Ishikawa (cell line): ENCODE results near the gene PIGP.

Experiments used
- CEBPB ChIP-seq: IDR thresholded peaks from 2 replicates; pipeline ENCODE4 v1.6.1; 2012
- CREB1 ChIP-seq: IDR thresholded peaks from 2 replicates; pipeline ENCODE4 v1.6.1; 2012; ENCODE audit warnings: low read depth
- EGR1 ChIP-seq: IDR thresholded peaks from 2 replicates; pipeline ENCODE4 v1.6.1; 2012
- EP300 ChIP-seq: IDR thresholded peaks from 2 replicates; pipeline ENCODE4 v1.6.1; 2012; ENCODE audit warnings: borderline replicate concordance
- FOXM1 ChIP-seq: IDR thresholded peaks from 2 replicates; pipeline ENCODE4 v1.6.1; 2012; ENCODE audit warnings: low read depth, borderline replicate concordance
- NFIC ChIP-seq: IDR thresholded peaks from 2 replicates; pipeline ENCODE4 v1.6.1; 2012
- RAD21 ChIP-seq: IDR thresholded peaks from 2 replicates; pipeline ENCODE4 v1.6.1; 2012; ENCODE audit warnings: low read depth
- REST ChIP-seq: IDR thresholded peaks from 2 replicates; pipeline ENCODE4 v1.6.1; 2012; ENCODE audit warnings: low read depth, mild to moderate bottlenecking
- TAF1 ChIP-seq: IDR thresholded peaks from 2 replicates; pipeline ENCODE4 v1.6.1; 2012; ENCODE audit warnings: low read depth, mild to moderate bottlenecking
- TCF12 ChIP-seq: IDR thresholded peaks from 2 replicates; pipeline ENCODE4 v1.6.1; 2012; ENCODE audit warnings: low read depth
- TEAD4 ChIP-seq: IDR thresholded peaks from 2 replicates; pipeline ENCODE4 v1.6.1; 2012
- USF1 ChIP-seq: IDR thresholded peaks from 2 replicates; pipeline ENCODE4 v1.6.1; 2012
- YY1 ChIP-seq: IDR thresholded peaks from 2 replicates; pipeline ENCODE4 v1.6.1; 2012; ENCODE audit warnings: low read depth
- ZBTB7A ChIP-seq: IDR thresholded peaks from 2 replicates; pipeline ENCODE4 v1.6.1; 2012; ENCODE audit warnings: low read depth
- TF ChIP-seq, protein P1 (sequence below): IDR thresholded peaks from 2 replicates; pipeline ENCODE4 v1.6.1; 2012

Gene PIGP

DNA sequence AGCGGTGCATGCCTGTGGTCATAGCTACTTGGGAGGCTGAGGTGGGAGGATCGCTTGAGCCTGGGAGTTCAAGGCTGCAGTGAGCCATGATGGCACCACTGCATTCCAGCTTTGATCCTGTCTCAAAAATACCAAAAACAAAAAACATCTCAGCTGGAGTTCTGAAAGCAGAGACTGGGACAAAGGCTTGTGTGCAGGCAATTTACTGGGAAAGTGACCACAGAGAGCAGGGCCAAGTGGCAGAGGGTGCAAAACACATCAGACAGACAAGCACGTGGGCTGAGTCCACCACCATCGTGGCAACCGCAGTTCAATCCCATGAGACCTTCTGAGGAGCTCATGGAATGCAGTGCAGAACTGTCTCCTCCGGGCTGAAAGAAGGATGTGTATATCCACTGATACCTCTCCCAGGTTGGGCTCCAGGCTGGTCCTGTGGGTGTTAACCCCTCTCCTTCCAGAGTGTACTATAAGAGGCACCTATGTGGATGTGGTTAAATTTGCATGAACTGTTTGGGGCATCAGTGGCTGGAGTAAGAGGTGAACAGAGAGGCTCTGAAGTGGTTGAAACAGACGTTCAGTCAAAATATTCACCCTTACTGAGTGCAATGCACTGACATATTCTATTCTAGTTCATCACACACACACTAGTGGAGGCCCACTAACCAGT is 10.8 kb downstream of the PIGP start:
- TF ChIP-seq YY1 = no peak
- no peak for TF ChIP-seq TCF12
- no peak for TF ChIP-seq TAF1
- TF ChIP-seq, protein P1, sequence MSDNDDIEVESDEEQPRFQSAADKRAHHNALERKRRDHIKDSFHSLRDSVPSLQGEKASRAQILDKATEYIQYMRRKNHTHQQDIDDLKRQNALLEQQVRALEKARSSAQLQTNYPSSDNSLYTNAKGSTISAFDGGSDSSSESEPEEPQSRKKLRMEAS = no peak
- TF ChIP-seq EP300 = no peak
- no peak for TF ChIP-seq EGR1
- TF ChIP-seq REST = no peak
- no peak for TF ChIP-seq CREB1
- no peak for TF ChIP-seq ZBTB7A
- TF ChIP-seq FOXM1 = no peak
- TF ChIP-seq RAD21 = no peak
- TF ChIP-seq TEAD4 = no peak
- no peak for TF ChIP-seq USF1
- no peak for TF ChIP-seq CEBPB
- TF ChIP-seq NFIC = no peak

DNA sequence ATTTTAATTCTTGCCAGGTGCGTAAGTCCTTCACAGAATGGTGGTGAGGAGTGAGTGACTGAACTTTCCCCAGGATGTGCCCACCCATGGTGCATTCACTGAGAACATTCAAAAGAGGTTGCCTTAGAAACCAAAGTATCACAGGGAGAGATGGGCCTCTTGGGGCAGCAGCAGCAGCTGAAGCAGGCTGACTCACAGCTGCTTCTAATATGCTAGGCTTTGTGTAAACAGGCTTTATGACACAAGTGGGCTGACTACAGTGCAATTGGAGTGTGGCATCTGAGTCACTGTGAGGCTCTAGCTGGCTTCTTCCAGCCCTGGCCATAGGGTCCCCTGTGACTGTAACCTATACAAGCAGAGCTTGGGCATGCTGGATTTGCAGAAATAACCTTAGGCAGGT is 12.6 kb downstream of the PIGP start:
- TF ChIP-seq TCF12 (no peak), FOXM1 (no peak), CREB1 (no peak)

DNA sequence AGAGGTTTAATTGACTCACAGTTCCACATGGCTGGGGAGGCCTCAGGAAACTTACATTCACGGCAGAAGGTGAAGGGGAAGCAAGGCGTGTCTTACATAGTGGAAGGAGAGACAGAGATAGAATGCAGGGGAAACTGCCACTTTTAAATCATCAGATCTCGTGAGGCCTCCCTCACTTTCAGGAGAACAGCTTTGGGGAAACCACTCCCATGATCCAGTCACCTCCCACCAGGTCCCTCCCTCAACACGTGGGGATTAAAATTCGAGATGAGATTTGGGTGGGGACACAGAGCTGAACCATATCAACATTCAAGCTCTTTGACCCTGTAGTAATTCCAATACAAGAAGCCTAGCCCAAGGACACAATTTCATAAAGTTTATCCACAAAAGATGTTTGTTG is 13.7 kb downstream of the PIGP start:
- no peak for TF ChIP-seq RAD21
- no peak for TF ChIP-seq CREB1
- TF ChIP-seq USF1 = no peak
- TF ChIP-seq EP300 = no peak
- no peak for TF ChIP-seq EGR1
- no peak for TF ChIP-seq ZBTB7A
- no peak for TF ChIP-seq TAF1
- no peak for TF ChIP-seq YY1
- no peak for TF ChIP-seq FOXM1
- no peak for TF ChIP-seq CEBPB
- no peak for TF ChIP-seq TCF12
- TF ChIP-seq, protein P1 = no peak
- TF ChIP-seq NFIC = no peak
- no peak for TF ChIP-seq REST
- TF ChIP-seq TEAD4 = no peak

DNA sequence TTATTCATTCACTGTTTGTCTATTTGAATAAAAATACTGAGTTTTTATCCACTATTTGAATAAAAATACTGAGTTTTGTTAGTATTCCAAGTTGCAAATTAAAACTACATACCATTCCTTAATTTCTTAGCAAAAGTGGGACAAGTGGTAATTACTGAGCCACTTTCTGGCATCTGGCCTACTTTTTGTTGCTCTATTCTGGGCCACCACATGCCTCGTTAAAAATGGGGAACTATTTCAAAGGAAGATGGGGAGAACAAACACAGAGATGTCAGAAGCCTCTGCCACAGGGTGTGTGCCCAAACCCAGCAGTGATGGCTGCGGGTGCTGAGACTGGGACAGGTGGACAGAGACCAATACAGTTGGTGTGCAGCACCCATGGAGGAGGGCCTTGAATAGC is 14.6 kb downstream of the PIGP start:
- TF ChIP-seq, protein P1 = no peak
- no peak for TF ChIP-seq EGR1
- TF ChIP-seq RAD21 = no peak
- no peak for TF ChIP-seq USF1
- no peak for TF ChIP-seq CEBPB
- TF ChIP-seq ZBTB7A = no peak

GRCh38 chr21:37057614-37058013 is 15.3 kb downstream of the PIGP start:
- TF ChIP-seq TAF1 (no peak), FOXM1 (no peak), ZBTB7A (no peak), NFIC (no peak), CEBPB (no peak), USF1 (no peak), CREB1 (no peak), YY1 (no peak), TCF12 (no peak), EP300 (no peak), REST (no peak), TEAD4 (no peak), EGR1 (no peak), RAD21 (no peak)
- TF ChIP-seq, protein P1 = no peak
